Activated CD8-positive, alpha-beta memory T cell treated with anti-CD3 and anti-CD28 coated beads, Interleukin-2, amount 50 U/mL, for 48 hours (primary cell): ENCODE results near the gene PTPRCAP.
"Not testable (repeated sequence)": the region's sequence is repeated elsewhere in the genome, so short reads cannot be mapped to it uniquely, and the experiment has no call there.

Source experiments
- DNase-seq: peaks from one replicate; pipeline ENCODE4 v3.0.0-alpha.2; 2020

Gene PTPRCAP

GRCh38 chr11:67440229-67441097 is 3.0 kb upstream of the PTPRCAP start:
- DNase-seq: no peak

GRCh38 chr11:67439321-67440228 is 2.1 kb upstream of the PTPRCAP start:
- DNase-seq: peak; percentile 75

- DNase-seq: peak; percentile 89
These were observed 848 bp upstream of the PTPRCAP start for GRCh38 chr11:67438158-67438902.

- no peak for DNase-seq
These were observed 301 bp upstream of the PTPRCAP start for GRCh38 chr11:67437809-67438157.

GRCh38 chr11:67436459-67437081 is 912 bp downstream of the PTPRCAP start:
- DNase-seq: peak; percentile 87

GRCh38 chr11:67435727-67436458 is 1.6 kb downstream of the PTPRCAP start:
- no peak for DNase-seq

GRCh38 chr11:67435031-67435726 is 2.3 kb downstream of the PTPRCAP start:
- peak; percentile 77 for DNase-seq

GRCh38 chr11:67434395-67434881 is 3.0 kb downstream of the PTPRCAP start:
- peak; percentile 79 for DNase-seq

- DNase-seq: no peak
These were observed 3.7 kb downstream of the PTPRCAP start for GRCh38 chr11:67433536-67434394.

- DNase-seq: no peak
These were observed 4.7 kb downstream of the PTPRCAP start for GRCh38 chr11:67432655-67433349.

GRCh38 chr11:67431346-67432249 is 5.9 kb downstream of the PTPRCAP start:
- DNase-seq: no peak

- DNase-seq: no peak
These were observed 7.8 kb downstream of the PTPRCAP start for GRCh38 chr11:67429722-67430121.

GRCh38 chr11:67429038-67429668 is 8.3 kb downstream of the PTPRCAP start:
- DNase-seq: no peak

GRCh38 chr11:67428052-67429001 is 9.2 kb downstream of the PTPRCAP start, which contains the start of gene RPS6KB2:
RPS6KB2 (plus strand) TSS chr11:67428494; CDS start chr11:67428546, 52 bp downstream.
- DNase-seq: peak; percentile 100

- DNase-seq: not testable (repeated sequence)
These were observed 10.1 kb downstream of the PTPRCAP start for GRCh38 chr11:67427364-67427859.
